Measurements from ENCODE around the gene MYLK3. TPM values are rescaled to one million over a fixed set of nuclear protein-coding genes. Genes with fewer than 3 reads are reported as not detected.
"Not testable (repeated sequence)": the region's sequence is repeated elsewhere in the genome, so short reads cannot be mapped to it uniquely, and the experiment has no call there.

Gene MYLK3
- total RNA-seq: 0.08 TPM

DNA sequence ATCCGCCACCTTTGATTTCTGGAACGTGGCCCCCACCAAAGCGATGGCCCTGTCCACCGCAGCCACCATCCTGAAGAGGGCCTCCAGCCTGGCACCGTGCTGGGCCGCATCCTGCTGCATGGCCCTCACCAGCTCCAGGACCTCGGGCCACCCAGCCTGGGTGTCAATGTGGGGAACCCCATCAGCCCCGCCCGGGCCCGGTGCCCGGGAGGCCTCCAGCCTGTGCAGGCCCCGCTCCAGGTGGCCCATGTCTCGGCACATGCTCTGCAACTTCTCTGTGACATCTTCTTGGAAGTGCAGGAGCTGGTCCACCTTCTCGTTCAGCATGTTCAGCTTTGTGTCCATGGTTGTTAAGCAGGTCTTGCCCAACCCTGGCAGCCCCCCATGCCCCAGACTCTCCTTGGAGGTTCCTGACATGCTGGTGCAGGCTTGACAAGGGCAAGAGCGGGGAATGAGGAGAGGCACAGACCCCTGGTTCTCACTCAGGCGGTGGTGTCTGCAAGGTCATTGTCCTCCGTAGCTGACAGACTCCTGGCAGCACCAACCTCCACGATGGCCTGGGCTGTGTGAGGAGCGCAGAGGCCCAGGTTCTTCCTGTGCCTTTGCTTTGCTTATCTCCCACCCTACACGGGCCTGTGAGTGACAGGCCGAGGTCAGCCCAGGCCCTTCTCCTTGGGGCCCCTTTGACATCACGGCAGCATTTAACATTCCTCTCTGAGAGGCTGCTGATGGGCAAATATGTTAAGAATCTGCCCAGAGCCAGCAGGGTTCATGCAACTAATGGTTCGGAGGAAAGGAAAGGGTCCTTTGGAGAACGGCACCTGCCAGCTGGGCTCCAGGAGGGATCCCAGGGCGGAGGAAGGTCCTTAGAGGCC is at the start of gene MYLK3:
MYLK3 (minus strand) TSS at position 568 of the 875 bp plus-strand sequence; CDS start at position 417, 151 bp downstream.
- no peak for ATAC-seq
- no peak for DNase-seq (ENCODE audit: low spot score)

DNA sequence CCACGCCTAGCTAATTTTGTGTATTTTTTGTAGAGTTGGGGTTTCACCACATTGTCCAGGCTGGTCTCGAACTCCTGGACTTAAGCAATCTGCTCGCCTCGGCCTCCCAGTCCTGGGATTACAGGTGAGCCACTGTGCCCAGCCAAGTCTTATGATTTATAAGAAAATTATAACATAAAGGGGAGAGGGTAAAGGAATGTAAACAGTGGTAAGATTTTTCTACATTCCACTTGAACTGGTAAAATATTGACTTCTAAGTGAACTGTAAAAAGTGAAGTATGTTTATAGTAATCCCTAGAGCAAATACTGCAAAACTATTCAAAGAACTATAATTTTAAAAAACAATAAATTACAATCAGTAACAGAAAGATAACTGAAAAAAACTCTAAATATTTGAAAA is 49.4 kb upstream of the MYLK3 start:
- ATAC-seq (no peak), DNase-seq (ENCODE audit: low spot score) (no peak)

DNA sequence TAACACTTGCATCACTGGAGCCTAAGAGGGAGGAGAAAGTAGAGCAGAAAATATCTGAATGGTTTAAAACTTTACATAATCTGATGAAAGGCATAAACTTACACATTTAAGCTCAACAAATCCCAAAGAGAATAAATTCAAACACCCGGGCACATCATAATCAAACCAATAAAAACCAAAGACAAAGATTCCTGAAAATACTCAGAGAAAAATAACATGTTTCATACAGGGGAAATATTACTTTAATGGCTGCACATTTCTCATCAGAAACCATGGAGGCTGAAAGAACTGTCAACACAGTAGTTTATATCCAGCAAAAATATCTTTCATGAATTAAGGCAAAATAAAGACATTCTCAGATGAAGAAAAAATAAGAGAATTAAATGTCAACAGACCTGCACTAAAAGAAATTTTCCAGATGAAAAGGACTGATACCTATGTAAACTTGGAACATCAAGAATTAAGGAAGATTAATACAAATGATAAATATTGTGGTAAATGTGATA is 48.7 kb upstream of the MYLK3 start:
- ATAC-seq (no peak), DNase-seq (ENCODE audit: low spot score) (no peak)

- DNase-seq (ENCODE audit: low spot score) (no peak), ATAC-seq (no peak)
Observed at GRCh38 chr16:46793841-46794240, 45.7 kb upstream of the MYLK3 start.

- no peak for DNase-seq (ENCODE audit: low spot score)
- ATAC-seq: no peak
Observed at GRCh38 chr16:46790599-46791270, 42.6 kb upstream of the MYLK3 start.

DNA sequence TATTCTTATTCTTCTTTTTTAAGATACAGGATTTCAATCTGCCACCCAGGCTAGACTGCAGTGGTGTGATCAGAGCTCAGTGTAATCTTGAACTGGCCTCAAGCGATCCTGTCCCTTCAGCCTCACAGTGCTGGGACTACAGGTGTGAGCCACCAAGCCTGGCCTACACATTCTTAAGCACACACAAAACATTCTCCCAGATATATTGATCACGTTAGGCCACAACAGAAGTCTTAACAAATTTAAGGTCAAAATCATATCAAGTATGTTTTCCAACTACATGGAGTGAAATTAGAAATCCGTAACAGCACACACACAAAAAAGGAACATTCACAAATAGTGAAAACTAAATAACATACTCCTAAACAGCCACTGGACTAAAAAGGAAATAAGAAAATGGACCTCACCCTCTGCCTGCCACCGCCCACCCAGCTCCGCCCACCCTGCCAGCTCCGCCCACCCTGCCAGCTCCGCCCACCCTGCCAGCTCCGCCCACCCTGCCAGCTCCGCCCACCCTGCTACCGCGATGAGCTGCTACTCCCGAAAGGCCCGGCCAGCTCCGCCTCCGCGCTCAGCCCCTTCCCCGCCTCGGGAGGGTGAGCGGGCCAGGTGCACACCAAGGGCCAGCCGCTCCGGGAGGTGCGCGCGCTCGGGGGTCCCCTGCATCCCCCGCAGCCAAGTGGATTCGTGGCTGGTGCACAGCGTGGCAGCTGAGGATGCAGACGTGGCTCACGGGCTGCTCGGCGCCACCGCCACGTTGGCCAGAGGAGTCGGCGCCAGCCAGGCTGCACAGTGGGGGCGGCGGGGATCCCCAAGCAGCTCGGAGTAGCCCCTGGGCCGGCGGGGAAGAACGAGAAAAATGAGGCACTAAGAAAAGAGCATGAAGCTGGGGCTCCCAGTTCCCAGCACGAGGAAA is 41.6 kb upstream of the MYLK3 start:
- peak; percentile 84 for DNase-seq (ENCODE audit: low spot score)
- peak; percentile 98 for ATAC-seq

- DNase-seq (ENCODE audit: low spot score): no peak
- ATAC-seq: peak; percentile 17
Observed at GRCh38 chr16:46788891-46789474, 40.8 kb upstream of the MYLK3 start.

DNA sequence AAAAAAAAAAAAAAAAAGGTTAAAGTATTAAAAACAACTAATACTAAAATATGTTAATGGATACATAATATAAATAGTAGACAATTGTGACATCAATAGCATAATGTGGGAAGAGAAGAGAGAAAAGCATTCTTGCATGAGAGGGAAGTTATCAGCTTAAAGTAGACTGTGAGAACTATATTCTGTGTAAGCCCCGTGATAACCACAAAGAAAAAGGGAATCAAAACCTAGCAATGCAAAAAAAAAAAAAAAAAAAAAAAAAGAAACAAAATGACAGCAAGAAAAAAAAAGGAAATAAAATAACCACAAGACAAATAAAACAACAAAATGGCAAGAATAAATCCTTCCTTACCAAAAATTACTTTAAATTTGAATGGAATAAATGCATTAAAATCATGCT is 39.8 kb upstream of the MYLK3 start:
- DNase-seq (ENCODE audit: low spot score): no peak
- ATAC-seq: no peak

GRCh38 chr16:46785076-46785845 is 37.1 kb upstream of the MYLK3 start:
- no peak for ATAC-seq
- DNase-seq (ENCODE audit: low spot score): no peak

DNA sequence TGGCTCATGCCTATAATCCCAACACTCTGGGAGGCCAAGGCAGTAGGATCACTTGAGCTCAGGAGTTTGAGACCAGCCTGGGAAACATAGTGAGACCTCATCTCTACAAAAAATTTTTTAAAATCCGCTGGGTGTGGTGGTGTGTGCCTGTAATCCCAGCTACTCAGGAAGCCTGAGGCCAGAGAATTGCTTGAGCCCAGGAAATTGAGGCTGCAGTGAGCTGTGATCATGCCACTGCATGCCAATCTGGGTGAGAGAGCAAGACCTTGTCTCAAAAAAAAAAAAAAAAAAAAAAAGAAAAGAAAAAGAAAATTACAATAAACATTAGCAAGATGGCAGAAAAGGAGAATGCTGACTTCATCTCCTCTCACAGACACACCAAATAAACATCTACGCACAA is 36.4 kb upstream of the MYLK3 start:
- DNase-seq (ENCODE audit: low spot score); ATAC-seq: not testable (repeated sequence)

GRCh38 chr16:46783800-46784199 is 35.7 kb upstream of the MYLK3 start:
- DNase-seq (ENCODE audit: low spot score) (no peak), ATAC-seq (no peak)

GRCh38 chr16:46782320-46782719 is 34.2 kb upstream of the MYLK3 start:
- ATAC-seq: no peak
- DNase-seq (ENCODE audit: low spot score): no peak

- no peak for ATAC-seq
Observed at GRCh38 chr16:46777804-46778203, 29.7 kb upstream of the MYLK3 start.

GRCh38 chr16:46775214-46775613 is 27.1 kb upstream of the MYLK3 start:
- ATAC-seq: no peak
- no peak for DNase-seq (ENCODE audit: low spot score)

More at GRCh38 chr16:46777804-46778203, 29.7 kb upstream of the MYLK3 start:
- no peak for DNase-seq (ENCODE audit: low spot score)

GRCh38 chr16:46774743-46775177 is 26.6 kb upstream of the MYLK3 start:
- DNase-seq (ENCODE audit: low spot score): no peak
- no peak for ATAC-seq

- DNase-seq (ENCODE audit: low spot score) (no peak), ATAC-seq (no peak)
Observed at GRCh38 chr16:46772463-46772862, 24.3 kb upstream of the MYLK3 start.

DNA sequence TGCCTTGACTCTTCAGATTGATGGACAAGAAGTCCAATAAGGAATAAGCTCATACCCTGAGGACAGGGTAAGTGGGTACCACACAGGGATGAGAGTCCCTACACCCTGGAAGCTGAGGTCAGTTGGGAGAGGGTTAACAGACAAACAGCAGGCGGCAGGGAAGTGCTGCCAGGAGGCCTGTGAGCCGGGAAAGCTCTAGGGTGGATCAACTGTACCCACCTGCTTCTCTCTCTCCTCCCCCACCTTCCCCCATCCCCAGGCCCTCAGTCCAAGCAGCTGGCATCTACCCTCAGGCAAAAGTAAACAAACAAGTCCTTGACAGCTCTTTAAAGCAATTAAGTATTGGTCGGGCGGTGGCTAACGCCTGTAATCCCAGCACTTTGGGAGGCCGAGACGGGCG is 20.7 kb upstream of the MYLK3 start:
- no peak for DNase-seq (ENCODE audit: low spot score)
- ATAC-seq: no peak

- ATAC-seq (no peak), DNase-seq (ENCODE audit: low spot score) (no peak)
Observed at GRCh38 chr16:46765050-46765449, 16.9 kb upstream of the MYLK3 start.

DNA sequence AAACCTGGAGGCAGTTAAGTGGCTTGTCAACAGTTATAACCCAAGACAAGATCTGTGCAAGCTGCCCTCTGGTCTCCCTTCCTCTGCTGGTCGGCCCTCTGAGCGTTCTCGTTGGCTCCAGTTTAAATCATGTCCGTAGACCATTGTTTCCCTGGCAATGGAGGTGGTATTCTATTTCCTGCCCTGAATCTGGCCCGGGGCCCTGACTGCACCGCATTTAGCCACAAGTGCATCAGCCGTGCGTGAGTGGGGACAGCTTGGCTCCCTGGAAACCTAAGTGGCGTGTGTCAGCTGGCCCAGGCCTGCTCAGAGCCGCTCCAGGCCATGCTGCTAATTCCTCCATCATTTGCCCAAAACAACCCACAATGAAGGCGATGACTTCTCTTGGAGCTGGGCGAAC is 15.0 kb upstream of the MYLK3 start:
- ATAC-seq (no peak), DNase-seq (ENCODE audit: low spot score) (no peak)

DNA sequence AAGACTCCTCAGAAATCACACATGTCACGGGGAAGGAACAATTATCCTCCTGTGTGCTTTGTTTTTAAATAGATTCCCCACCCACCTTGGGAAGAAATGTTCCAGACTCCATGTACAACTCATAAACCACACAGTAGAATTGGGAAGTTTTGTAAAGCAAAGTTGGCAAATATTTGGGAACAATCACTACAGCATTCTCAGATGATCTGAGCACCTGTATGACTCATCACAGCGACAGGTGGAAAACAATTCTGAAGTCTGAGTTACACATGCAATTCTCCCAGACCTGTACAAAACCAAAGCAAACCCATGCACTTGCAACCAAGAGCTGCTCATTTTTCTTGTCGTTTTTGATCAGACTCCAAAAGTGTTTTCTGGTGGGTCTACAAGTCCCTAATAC is 14.4 kb upstream of the MYLK3 start:
- DNase-seq (ENCODE audit: low spot score) (no peak), ATAC-seq (no peak)

Data from left lobe of liver (tissue), 2 donors.